GM10266 (cell line): ENCODE measurements around the gene LHPP.
A peak's percentile ranks its signal among the peaks of the same experiment; 100 is the strongest.
"Not testable (repeated sequence)": the region's sequence is repeated elsewhere in the genome, so short reads cannot be mapped to it uniquely, and the experiment has no call there.

Experiments used
- DNase-seq: peaks from one replicate; pipeline ENCODE4 v3.0.0; 2012; ENCODE audit errors: extremely low spot score
- TF ChIP-seq, protein P1 (sequence below): IDR thresholded peaks from 2 replicates; pipeline ENCODE4 v1.5.1; 2012; ENCODE audit warnings: mild to moderate bottlenecking, low read depth; ENCODE audit not compliant: control insufficient read depth, insufficient read depth; ENCODE audit errors: missing control alignments

LHPP gene

DNA sequence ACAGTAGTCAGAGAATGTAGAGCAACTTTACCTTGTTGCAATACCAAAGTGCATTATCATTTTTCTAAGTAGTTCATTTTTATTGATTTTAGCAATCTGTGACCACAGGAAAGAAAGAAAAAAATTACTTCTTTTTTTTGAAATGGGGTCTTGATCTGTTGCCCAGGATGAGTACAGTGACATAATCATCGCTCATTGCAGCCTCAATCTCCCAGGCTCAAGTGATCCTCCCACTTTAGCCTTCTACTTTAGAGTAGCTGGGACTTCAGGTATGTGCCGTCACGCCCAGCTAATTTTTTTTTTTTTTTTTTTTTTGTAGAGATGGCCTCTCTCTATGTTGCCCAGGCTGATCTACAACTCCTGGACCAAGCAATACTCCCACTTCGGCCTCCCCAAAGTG, 31.5 kb upstream of the LHPP start:
- TF ChIP-seq, protein P1, sequence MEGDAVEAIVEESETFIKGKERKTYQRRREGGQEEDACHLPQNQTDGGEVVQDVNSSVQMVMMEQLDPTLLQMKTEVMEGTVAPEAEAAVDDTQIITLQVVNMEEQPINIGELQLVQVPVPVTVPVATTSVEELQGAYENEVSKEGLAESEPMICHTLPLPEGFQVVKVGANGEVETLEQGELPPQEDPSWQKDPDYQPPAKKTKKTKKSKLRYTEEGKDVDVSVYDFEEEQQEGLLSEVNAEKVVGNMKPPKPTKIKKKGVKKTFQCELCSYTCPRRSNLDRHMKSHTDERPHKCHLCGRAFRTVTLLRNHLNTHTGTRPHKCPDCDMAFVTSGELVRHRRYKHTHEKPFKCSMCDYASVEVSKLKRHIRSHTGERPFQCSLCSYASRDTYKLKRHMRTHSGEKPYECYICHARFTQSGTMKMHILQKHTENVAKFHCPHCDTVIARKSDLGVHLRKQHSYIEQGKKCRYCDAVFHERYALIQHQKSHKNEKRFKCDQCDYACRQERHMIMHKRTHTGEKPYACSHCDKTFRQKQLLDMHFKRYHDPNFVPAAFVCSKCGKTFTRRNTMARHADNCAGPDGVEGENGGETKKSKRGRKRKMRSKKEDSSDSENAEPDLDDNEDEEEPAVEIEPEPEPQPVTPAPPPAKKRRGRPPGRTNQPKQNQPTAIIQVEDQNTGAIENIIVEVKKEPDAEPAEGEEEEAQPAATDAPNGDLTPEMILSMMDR, result no peak
- no peak for DNase-seq

DNA sequence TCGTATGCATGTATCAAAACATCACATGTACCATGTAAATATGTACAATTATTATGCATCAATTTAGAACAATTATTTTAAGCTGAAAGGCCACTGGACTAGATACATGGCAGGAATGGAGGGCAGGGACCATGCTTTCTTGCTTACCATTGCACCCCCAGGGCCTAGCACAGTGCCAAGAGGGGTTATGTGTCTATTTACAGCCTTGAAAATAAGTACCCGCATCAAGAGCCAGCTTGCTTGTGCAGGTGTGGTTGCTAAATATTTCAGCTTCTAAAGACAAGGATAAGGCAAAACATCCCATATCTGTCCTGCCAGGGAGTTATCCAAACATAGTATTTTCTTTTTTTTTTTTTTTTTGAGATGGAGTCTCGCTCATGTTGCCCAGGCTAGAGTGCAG, 28.2 kb upstream of the LHPP start:
- no peak for DNase-seq

DNA sequence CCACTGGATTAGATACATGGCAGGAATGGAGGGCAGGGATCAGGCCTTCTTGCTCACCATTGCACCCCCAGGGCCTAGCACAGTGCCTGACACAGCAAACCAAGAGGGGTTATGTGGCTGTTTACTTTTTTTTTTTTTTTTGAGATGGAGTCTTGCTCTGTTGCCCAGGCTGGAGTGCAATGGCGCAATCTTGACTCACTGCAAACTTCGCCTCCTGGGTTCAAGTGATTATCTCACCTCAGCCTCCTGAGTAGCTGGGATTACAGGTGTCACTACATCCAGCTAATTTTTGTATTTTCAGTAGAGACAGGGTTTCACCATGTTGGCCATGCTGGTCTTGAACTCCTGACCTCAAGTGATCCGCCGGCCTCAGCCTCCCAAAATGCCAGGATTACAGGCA, 25.9 kb upstream of the LHPP start:
- not testable (repeated sequence) for DNase-seq

More for the DNA sequence above, 28.2 kb upstream of the LHPP start:
- TF ChIP-seq, protein P1, result no peak

DNA sequence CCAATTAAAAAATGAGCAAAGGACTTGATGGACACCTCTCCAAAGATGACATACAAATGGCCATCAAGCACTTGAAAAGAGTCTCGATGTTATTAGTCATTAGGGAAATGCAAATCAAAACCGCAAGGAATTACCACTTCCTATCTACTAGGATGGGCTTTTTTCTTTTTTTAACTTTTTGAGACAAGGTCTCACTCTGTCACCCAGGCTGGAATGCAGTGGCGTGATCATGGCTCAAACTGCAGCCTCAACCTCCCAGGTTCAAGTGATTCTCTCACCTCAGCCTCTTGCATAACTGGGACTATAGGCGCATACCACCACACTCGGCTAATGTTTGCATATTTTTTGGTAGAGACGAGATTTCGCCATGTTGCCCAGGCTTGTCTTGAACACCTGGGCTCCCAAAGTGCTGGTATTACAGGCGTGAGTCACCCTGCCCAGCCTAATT, 25.4 kb upstream of the LHPP start:
- DNase-seq, result no peak
- TF ChIP-seq, protein P1, result no peak

DNA sequence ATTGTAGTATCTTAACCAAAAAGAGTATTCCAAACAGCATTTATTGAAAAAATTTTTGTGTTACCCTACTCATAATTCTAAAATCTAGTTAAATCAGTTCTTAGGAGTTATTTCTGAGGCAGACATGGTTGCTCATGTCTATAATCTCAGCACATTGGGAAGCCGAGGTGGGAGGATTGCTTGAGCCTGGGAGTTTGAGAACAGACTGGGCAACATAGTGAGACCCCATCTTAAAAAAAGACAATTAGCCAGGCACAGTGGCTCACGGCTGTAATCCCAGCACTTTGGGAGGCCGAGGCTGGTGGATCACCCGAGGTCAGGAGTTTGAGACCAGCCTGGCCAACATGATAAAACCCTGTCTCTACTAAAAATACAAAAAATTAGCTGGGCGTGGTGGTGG, 19.9 kb upstream of the LHPP start:
- not testable (repeated sequence) for DNase-seq

DNA sequence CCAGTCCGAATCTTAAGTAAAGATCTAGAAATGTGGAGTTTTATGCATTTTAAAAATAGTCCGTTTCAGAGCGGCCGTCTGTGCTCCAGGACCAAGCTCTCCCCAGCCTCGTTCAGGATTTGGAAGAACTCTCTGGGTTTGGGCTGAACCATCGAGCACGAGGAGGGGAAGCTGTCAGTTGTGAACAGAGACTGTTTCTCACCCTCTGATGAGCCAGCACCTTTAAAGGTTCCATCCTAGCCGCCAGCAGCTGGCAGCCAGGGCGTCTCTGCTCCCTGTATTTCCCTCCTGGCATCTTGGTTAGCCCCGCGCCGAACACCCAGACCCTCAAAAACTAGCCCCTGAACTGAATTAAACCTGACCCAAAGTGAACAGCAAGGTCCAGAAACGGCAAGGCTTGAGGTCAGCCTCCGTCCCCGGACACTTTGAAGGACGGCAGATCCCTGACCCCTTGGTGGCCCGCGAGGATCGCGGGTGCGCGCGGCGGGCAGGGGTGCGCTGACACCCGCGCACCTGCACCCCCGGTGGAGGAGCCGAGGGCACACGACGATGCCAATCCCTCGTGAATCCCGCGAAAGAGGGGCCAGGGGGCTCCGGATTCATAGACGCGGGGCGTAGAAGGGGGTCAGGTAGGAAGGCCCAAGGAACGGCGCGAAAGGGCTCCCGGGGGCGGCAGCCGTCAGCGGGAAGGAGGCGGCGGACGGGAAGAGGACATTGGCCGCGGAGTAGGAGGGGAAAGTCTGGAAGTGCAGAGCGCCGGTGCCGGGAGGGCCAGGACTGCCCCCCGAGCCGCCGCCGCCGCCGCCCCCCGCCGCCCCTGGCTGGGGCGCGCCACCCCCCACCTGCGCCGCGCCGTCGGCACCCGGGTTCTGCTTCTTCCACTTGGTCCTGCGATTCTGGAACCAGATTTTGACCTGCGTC, 14.5 kb upstream of the LHPP start:
- no peak for DNase-seq
- TF ChIP-seq, protein P1, result no peak

DNA sequence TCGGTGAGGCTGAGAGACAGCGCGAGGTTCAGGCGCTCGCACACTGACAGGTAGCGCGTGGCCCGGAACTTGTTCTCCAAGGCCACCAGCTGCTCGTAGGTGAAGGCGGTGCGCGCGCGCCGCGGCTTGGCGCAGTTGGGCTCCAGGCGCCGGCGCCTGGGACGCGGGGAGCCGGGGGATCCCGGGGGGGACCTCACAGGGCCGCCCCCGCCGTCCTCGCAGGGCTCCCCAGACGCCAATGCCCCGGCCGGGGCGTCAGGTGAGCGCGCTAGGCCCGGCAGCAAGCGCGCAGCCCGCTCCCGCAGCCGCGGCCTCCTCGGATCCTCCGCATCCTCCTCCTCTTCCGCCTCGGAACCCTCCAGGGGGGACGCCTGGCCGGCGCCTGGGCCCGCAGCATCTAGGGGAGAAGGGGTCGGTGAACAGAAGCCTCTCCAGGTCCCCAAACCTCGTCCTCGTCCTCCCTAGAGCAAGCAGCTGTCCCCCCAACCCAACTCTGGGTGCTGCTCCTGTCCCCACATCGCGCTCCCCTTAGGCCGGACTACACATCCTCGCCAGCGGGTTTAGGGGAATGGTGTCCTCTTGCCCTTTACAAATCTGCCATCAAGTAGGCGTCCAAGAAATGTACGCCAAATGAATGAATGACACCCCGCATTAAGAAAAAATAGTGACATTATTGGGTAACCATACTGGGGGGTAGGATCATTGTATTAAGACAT, 13.7 kb upstream of the LHPP start:
- peak; percentile 33 for DNase-seq
- TF ChIP-seq, protein P1, result no peak

DNA sequence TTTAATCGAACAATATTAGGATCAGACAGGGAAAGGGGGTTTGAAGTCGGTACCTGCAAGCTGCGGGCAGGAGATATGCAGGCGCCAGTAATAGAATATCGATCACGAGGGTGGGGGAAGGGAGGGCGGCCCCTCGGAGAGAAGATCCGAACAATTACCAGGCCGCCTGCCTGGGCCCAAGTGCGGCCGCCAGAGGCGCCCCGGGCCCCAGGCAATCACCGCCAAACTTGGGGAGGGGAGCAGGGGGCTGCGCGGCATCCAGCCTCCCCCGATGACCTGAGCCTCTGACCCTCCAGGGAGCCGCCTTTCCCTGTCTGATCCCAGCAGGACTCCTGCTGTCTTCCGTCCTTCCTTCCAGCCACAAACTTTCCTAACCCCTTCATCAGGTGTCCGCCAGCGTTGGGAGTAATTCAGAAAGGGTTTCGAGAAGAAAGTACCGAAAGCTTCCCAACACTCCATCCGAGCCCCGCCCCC, 12.9 kb upstream of the LHPP start:
- peak; percentile 33 for DNase-seq
- TF ChIP-seq, protein P1, result no peak
